Vagina (tissue), 2 donors: ENCODE data around the gene PTP4A1.

Source experiments
- CTCF ChIP-seq, 3 experiments: fragments of 450-650 bp in 2 of 3; fragments of 200-600 bp in 1 of 3; sonication (generic) in 1 of 3; IDR thresholded peaks; one replicate each; pipeline ENCODE4 v1.5.1; 2017 to 2019; ENCODE audit warnings: antibody characterized with exemption in 3 of 3, mild to moderate bottlenecking in 2 of 3, moderate library complexity in 2 of 3
- POLR2A ChIP-seq, 2 donors: fragments of 450-650 bp; IDR thresholded peaks; one replicate each; pipeline ENCODE4 v1.6.1; 2017; ENCODE audit warnings: antibody characterized with exemption in 2 of 2, mild to moderate bottlenecking in 2 of 2, moderate library complexity in 2 of 2
- POLR2AphosphoS5 ChIP-seq, 2 donors: sonication (generic); formaldehyde crosslinking; IDR thresholded peaks; one replicate each; pipeline ENCODE4 v1.9.0; 2017; ENCODE audit warnings: antibody characterized with exemption in 2 of 2, mild to moderate bottlenecking in 2 of 2, low read depth in 1 of 2; ENCODE audit not compliant: insufficient read depth in 1 of 2

DNA sequence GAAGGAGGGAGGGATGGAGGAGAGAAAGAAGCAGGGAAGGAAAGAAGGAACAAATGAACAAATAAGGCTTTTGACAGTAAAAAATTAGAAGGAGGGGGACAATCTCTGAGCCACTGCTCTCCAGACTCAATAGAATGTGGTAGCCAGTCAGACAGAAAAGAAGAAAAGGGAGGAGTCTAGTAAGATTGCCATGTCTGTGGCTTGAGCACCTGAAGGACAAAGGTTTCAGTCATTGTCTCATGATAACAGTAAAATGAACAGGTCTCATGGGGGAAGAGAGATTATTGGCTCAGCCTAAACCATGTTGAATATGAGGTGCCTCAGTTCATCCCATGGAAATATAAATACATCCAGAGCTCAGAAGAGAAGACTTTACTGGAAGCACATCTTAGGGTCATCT lies 14.0 kb upstream of the PTP4A1 start:
- no peak for TF ChIP-seq CTCF (IDR thresholded peaks at IDR 0.05)
- TF ChIP-seq POLR2A (IDR thresholded peaks at IDR 0.05): no peak
- no peak for TF ChIP-seq POLR2AphosphoS5 (IDR thresholded peaks at IDR 0.05; ENCODE audit: insufficient read depth in 1 of 2, low read depth in 1 of 2)
